Hepatocyte (in vitro differentiated cells): ENCODE results near the gene CRIM1. TPM values are rescaled to one million over a fixed set of nuclear protein-coding genes. Genes with fewer than 3 reads are reported as not detected.

Experiments
- DNase-seq: peaks from one replicate; pipeline ENCODE4 v3.0.0-alpha.2; 2016; ENCODE audit warnings: low spot score
- H2AFZ ChIP-seq: fragments of 200-600 bp; sonication (generic); 2 replicates; pipeline ENCODE4 v1.6.0; 2016; ENCODE audit warnings: antibody characterized with exemption, mild to moderate bottlenecking
- H3K27ac ChIP-seq: fragments of 200-600 bp; sonication (generic); 2 replicates; pipeline ENCODE4 v1.5.1; 2016; ENCODE audit warnings: mild to moderate bottlenecking
- H3K27me3 ChIP-seq: fragments of 200-600 bp; sonication (generic); 2 replicates; pipeline ENCODE4 v1.6.1; 2016
- H3K36me3 ChIP-seq: fragments of 200-600 bp; sonication (generic); replicated peaks from 2 replicates; pipeline ENCODE4 v1.5.1; 2016; ENCODE audit warnings: low read depth; ENCODE audit not compliant: insufficient read depth
- H3K4me1 ChIP-seq: fragments of 200-600 bp; sonication (generic); 2 replicates; pipeline ENCODE4 v1.5.1; 2016; ENCODE audit warnings: mild to moderate bottlenecking, moderate library complexity; ENCODE audit not compliant: insufficient read depth
- H3K4me2 ChIP-seq: fragments of 200-600 bp; sonication (generic); 2 replicates; pipeline ENCODE4 v1.6.0; 2016
- H3K4me3 ChIP-seq: fragments of 200-600 bp; sonication (generic); 2 replicates; pipeline ENCODE4 v1.5.1; 2016; ENCODE audit warnings: mild to moderate bottlenecking
- H3K79me2 ChIP-seq: fragments of 200-600 bp; sonication (generic); 2 replicates; pipeline ENCODE4 v1.6.0; 2017; ENCODE audit warnings: mild to moderate bottlenecking
- H3K9me2 ChIP-seq: fragments of 200-600 bp; sonication (generic); replicated peaks from 2 replicates; pipeline ENCODE4 v1.6.0; 2017; ENCODE audit warnings: mild to moderate bottlenecking; ENCODE audit not compliant: insufficient read depth
- H3K9me3 ChIP-seq: fragments of 200-600 bp; sonication (generic); 2 replicates; pipeline ENCODE4 v1.5.1; 2016; ENCODE audit warnings: low read depth, mild to moderate bottlenecking
- H4K20me1 ChIP-seq: fragments of 200-600 bp; sonication (generic); 2 replicates; pipeline ENCODE4 v1.6.0; 2016; ENCODE audit warnings: mild to moderate bottlenecking; ENCODE audit not compliant: insufficient read depth, poor library complexity, severe bottlenecking
- CTCF ChIP-seq: fragments of 200-600 bp; sonication (generic); IDR thresholded peaks from 2 replicates; pipeline ENCODE4 v1.5.1; 2016; ENCODE audit warnings: antibody characterized with exemption, mild to moderate bottlenecking; ENCODE audit not compliant: poor library complexity
- EZH2 ChIP-seq: fragments of 200-600 bp; sonication (generic); IDR thresholded peaks from 2 replicates; pipeline ENCODE4 v1.6.1; 2016; ENCODE audit warnings: antibody characterized with exemption, mild to moderate bottlenecking, borderline replicate concordance
- EZH2phosphoT487 ChIP-seq: fragments of 200-600 bp; sonication (generic); IDR thresholded peaks from one replicate; pipeline ENCODE4 v1.6.1; 2018; ENCODE audit warnings: antibody characterized with exemption, mild to moderate bottlenecking, low read depth, moderate library complexity; ENCODE audit not compliant: unreplicated experiment, severe bottlenecking
- WGBS: methylation state at CpG from one replicate; pipeline ENCODE4 v1.1.6; 2016; ENCODE audit warnings: low lambda C conversion rate; ENCODE audit errors: missing lambda C conversion rate; 5-methylcytosine and 5-hydroxymethylcytosine counted together
- polyA plus RNA-seq: library from polyadenylated mRNA; unstranded; fragments of >200 nt; fragmentation: Nextera tagmentation; extraction: Ambion mirVana; gene quantifications from 2 replicates; pipeline ENCODE4 v1.2.1, GENCODE V29; 2016
- total RNA-seq: library from RNA; depleted of rRNA; stranded (reverse); fragments of >200 nt; gene quantifications from 2 replicates; pipeline ENCODE4 v1.2.3, GENCODE V29; 2014

The CRIM1 gene
- total and polyA plus RNA-seq, 2 experiments from 2014 or later = 23.0 to 40.8 TPM

- no peaks in the 10 kb centered on the region for H3K4me1 ChIP-seq
- H3K4me2 ChIP-seq = no peak overlapping the region
- no peaks in the 10 kb centered on the region for H3K9me2 ChIP-seq
- no peak overlapping the region for H2AFZ ChIP-seq
- DNase-seq = no peak
- no peaks in the 10 kb centered on the region for H4K20me1 ChIP-seq
- H3K27me3 ChIP-seq = no peaks in the 10 kb centered on the region
- H3K4me3 ChIP-seq = no peak overlapping the region
- no peaks in the 10 kb centered on the region for H3K9me3 ChIP-seq
- WGBS = 81% methylated on average over 7 of the region's 7 CpGs
- H3K27ac ChIP-seq = no peak overlapping the region
- H3K79me2 ChIP-seq = no peaks in the 10 kb centered on the region
- no peaks in the 10 kb centered on the region for H3K36me3 ChIP-seq
- TF ChIP-seq EZH2 = no peak
- no peak for TF ChIP-seq EZH2phosphoT487
- TF ChIP-seq CTCF = no peak
Measured at GRCh38 chr2:36528766-36529392, 173.3 kb downstream of the CRIM1 start.

DNA sequence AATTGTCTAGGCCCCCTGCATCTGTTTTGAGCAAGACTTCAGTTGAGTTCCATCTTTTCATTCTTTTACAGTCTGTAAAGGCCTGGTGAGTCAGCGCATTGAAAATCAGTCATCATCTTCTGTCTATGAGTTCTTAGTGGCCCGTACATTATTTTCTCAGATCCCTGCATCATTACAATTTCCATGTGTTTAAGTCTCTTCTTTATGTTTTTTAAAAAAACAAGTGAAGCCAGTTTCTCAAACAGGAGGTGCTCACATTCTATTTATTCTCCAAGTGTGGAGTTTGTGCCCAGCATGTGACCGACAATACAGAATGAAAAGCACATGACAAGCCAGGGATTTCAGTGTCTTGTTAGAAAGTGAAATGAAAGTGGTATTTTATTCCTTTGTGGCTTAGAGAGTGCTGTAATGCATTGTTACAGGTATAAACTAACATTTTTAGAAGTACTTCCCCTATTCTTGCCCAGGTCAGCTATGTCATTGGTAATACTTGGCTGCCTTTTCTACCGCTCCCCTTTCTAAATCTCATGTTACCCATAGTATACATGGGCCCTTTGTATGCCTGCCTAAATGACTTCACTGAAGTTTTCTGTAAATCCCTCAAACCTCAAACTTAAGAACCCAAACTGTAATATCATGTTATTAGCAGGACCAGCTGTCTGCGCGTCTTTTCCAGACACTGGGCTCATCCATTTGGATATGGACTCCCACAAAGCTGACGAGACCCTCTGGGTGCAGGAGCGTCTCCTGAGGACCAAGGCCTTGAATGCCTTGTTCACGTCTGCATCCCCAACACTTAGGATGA, 174.8 kb downstream of the CRIM1 start:
- no peak overlapping the region for H3K27ac ChIP-seq
- no peaks in the 10 kb centered on the region for H4K20me1 ChIP-seq
- no peak overlapping the region for H2AFZ ChIP-seq
- H3K4me2 ChIP-seq = no peak overlapping the region
- TF ChIP-seq EZH2 (no peak), CTCF (no peak), EZH2phosphoT487 (no peak)
- no peaks in the 10 kb centered on the region for H3K27me3 ChIP-seq
- H3K9me2 ChIP-seq = no peaks in the 10 kb centered on the region
- no peaks in the 10 kb centered on the region for H3K4me1 ChIP-seq
- no peaks in the 10 kb centered on the region for H3K79me2 ChIP-seq
- no peak overlapping the region for H3K4me3 ChIP-seq
- no peak for DNase-seq
- H3K36me3 ChIP-seq = no peaks in the 10 kb centered on the region
- 91% methylated on average over 9 of the region's 9 CpGs for WGBS
- no peaks in the 10 kb centered on the region for H3K9me3 ChIP-seq

GRCh38 chr2:36530983-36531354, 175.4 kb downstream of the CRIM1 start:
- no peaks in the 10 kb centered on the region for H3K9me2 ChIP-seq

More at GRCh38 chr2:36530983-36531354, 175.4 kb downstream of the CRIM1 start:
- H3K27ac ChIP-seq = no peak overlapping the region
- no peaks in the 10 kb centered on the region for H3K27me3 ChIP-seq
- no peaks in the 10 kb centered on the region for H3K79me2 ChIP-seq
- H3K4me3 ChIP-seq = no peak overlapping the region
- peak overlapping the region; percentile 5 for H3K4me2 ChIP-seq
- no peaks in the 10 kb centered on the region for H4K20me1 ChIP-seq
- H2AFZ ChIP-seq = no peak overlapping the region
- 86% methylated on average over 3 of the region's 3 CpGs for WGBS
- DNase-seq = no peak
- H3K36me3 ChIP-seq = no peaks in the 10 kb centered on the region
- no peaks in the 10 kb centered on the region for H3K4me1 ChIP-seq
- TF ChIP-seq CTCF (no peak), EZH2 (no peak), EZH2phosphoT487 (no peak)
- no peaks in the 10 kb centered on the region for H3K9me3 ChIP-seq
